NAMALWA (cell line): ENCODE measurements around the gene KRTAP12-2.
"Not testable (repeated sequence)": the region's sequence is repeated elsewhere in the genome, so short reads cannot be mapped to it uniquely, and the experiment has no call there.

Experiments used
- DNase-seq: peaks from one replicate; pipeline ENCODE4 v3.0.0-alpha.2; 2015; ENCODE audit warnings: low spot score

KRTAP12-2 gene

DNA sequence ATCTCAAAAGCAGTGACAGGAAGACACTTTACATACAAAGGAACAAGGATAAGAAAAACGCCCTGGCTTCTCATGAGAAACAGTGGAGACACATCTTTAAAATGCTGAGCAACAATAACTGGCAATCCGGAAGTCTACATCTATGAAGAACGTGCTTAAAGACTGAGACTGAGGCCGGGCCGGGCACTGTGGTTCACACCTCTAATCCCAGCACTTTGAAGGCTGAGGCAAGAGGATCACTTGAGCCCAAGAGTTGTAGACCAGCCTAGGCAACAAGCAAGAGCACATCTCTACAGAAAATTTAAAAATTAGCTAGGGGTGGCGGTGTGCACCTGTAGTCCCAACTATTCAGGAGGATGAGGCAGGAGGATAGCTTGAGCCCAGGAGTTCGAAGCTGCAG, 17.4 kb upstream of the KRTAP12-2 start:
- DNase-seq = no peak

DNA sequence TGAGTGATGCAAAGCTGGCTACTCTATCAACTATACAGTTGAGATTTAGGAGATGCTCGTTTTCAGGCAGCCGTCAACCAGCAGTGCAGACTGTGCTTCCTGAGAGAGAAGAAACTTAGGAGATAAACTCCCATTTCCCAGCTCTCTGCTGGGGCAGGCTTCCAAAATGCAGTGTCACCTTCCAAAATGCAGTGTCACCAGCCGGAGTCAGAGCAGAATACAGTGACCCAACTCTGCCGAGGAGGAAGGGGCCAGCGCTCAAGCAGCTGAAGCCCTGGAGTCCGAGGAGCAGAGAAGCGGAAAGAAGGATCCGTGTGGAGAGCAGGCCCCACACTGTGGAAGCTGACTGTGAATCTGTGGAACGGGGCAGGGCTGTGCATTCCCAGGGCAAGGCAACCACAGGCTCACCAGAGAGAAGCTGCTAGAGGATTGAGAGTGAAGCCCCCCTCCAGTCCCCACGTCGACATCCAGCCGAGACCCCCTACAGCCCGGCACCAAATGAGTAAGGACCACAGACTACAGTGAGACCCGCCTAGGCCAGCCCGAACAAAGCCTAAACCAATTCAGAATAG, 15.9 kb upstream of the KRTAP12-2 start:
- no peak for DNase-seq

DNA sequence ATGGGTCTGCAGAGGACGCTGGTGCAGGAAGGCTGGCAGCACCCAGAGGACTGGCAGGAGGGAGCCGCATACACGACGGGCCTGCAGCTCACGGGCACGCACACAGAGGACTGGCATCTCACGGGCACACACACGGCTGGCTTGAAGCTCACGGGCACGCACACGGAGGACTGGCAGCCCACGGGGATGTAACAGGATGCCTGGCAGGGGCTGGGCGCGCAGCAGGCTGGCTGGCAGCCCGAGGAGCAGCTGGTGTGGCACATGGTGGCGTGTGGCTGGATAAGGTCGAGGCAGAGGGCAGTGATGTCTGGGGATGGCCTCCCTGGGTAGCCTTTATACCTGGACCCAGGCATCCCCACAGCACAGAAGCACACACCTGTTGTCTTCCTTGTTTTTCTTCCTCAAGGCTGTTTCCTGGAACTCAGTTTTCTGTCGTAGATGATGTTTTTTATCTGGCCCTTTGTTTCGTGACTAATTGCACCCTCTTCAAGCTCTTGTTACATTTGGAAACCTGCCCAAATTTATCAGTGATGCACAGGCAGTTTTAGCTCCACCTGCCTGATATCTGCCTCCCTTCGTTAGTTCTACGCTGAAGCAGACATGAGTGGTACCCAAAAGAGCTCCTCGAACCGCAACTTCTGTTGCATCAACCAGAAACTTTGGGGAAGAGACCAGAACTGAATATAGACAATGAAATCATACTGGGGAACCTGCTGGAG, 15.3 kb upstream of the KRTAP12-2 start, which contains the start of gene KRTAP12-1:
KRTAP12-1 (minus strand) TSS at position 303 of the 719 bp plus-strand sequence; CDS start at position 263, 40 bp downstream.
- no peak for DNase-seq

DNA sequence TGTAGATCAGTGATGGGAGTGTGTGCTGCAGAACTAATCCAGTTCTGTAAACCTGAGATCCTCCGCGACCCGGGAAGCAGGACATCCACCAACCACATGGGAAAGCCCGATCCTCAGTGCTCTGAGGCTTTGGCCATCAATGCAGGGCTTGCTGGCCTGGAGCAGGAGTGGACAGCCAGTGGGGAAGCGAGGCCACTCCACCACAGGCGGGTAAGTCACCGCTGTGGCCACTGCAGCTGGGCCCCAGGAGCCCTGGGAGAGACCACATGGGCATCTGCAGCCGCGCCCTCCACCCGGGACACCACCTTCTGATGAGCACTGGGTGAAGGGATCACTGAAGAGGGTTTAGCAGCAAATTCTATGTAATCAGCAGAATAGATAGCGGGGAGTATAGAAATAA, 14.4 kb upstream of the KRTAP12-2 start:
- DNase-seq = no peak

DNA sequence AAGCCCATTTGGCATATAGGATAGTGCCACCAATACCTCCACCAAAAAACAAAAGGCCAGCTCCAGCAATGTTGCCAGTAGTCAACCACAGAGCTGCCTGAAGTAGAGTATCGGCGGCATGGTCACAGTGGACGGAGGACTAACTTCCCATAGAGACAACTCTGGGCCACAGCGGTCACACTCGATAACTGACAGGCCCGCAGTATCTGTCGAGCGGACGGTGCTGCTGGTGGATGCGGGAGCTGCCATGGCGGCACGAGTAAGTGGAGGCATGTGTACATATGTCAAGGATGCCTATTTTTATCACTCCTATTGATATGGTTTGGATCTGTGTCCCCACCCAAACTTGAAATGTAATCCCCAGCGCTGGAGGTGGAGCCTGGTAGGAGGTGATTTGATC, 11.2 kb upstream of the KRTAP12-2 start:
- DNase-seq = no peak

DNA sequence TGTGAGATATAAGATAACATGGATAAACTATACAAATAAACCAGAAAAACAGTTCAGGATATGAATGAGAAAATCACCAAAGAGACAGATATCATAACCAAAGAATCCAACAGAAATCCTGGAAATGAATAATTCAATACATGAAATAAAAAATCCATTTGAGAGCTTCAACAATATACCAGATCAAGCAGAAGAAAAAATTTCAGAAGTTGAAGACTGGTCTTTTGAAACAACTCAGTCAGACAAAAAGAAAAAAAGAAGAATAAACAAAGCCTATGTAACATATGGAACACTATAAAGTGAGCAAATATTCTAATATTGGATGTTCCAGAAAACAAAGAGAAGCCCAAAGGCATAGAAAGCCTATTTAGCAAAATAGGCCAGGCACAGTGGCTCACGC, 5.2 kb upstream of the KRTAP12-2 start:
- no peak for DNase-seq

DNA sequence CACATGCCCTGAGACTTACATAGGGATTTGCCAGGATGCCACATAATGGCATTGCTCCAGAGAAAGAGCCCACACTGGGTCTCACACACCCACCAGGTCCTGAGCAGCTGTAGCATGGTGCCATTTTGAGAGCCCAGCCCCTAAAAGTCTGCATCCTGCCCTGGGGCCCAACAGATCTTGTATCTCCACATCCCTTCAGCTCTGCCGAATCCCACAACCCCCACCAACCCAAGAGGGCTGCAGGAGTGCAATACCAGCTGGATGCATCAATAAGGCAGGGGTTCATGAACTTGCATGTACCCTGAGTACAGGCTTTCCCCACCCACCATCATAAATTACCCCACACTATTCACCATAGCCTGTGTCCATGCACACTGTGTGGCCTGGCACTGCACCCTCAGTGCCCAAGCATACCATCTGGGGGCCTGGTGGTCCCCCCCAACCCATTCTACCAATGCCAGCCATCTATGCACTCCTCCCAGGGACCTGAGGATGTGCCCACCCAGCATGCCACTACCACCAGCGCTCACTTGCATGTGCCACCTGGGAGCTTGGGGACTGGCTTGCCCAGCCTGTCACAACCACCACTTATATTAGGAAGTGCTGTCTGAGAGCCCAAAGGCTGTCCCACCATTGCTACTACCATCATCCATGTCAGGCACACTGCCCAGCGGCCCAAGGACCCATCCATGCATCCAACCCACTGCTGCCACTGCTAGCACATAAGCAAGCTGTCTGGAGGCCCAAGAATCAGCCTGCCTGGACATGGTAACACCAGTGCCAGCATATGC, 4.1 kb upstream of the KRTAP12-2 start:
- no peak for DNase-seq

DNA sequence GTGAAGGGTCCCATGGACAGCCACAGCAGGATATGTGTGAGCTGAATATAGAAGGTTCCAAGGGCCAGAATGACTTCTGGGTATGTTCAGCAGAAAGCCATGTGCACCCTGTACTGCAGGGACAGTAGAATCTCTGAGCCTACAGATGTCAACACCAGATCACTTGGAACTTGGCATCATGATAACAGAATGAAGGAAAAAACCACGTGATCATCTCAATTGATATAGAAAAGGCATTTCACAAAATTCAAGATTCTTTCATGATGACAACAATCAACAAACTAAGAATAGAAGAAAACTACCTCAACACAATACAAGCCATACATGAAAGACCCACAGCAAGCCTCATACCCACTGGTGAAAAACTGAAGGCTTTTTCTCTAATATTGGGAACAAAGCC, 885 bp upstream of the KRTAP12-2 start:
- DNase-seq = no peak

DNA sequence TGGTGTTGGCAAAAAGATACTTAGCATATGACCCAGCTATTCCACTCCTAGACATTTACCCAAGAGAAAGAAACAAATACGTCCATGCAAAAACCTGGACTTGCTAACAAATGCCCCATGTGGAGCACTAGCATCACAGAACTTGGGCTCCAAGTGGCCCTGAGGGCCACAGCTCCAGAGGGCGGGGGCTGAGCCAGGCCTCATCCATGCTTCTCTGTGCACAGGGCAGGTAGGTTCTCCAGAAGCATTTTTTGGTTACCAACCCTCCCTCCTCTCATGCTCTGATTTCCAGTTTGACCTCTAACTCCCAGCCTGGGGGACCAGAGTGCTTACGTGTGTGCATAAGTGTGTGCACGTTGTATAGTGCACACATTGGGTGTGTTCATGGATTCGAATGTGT, 2.0 kb downstream of the KRTAP12-2 start:
- DNase-seq = no peak

DNA sequence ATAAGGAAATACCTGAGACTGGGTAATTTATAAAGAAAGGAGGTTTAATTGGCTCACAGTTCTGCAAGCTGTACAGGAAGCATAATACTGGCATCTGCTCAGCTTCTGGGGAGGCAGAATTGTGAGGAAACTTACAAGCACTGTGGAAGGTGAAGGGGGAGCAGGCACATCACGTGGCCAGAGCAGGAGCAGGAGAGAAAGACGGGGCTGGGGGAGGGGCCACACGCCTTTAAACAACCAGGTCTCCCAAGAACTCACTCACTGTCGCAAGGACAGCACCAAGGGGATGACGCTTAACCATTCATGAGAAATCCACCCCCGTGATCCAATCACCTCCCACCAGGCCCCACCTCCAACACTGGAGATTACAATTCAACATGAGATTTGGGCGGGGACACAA, 5.2 kb downstream of the KRTAP12-2 start:
- not testable (repeated sequence) for DNase-seq

DNA sequence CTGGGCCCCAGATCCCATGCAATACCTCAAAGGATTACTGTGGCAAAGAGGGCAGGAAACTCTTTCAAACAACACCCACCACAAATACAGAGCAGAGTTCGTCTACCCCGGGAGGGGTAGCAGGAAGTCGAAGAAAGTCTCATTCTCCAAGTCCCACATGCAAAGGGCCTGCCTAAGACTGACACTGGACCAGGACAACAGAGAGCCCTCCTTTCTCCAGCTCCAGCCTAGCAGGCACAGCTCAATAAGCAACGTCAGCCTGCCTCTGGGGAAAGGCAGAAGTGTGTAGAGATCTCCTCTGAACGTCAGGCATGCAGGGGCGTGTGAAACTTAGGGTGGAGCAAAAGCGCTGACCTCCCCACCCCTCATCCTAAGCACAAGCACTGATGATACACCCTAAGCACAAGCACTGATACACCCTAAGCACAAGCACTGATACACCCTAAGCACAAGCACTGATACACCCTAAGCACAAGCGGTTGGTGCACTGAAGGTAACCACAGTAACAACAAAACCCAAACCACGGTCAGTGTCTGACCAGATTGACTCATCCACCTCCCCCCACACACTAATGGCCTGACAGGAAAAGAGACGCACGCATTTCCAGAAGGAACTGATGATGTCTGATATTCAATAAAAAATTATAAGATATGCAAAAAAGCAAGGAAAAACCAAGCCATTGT, 7.7 kb downstream of the KRTAP12-2 start:
- DNase-seq = no peak

DNA sequence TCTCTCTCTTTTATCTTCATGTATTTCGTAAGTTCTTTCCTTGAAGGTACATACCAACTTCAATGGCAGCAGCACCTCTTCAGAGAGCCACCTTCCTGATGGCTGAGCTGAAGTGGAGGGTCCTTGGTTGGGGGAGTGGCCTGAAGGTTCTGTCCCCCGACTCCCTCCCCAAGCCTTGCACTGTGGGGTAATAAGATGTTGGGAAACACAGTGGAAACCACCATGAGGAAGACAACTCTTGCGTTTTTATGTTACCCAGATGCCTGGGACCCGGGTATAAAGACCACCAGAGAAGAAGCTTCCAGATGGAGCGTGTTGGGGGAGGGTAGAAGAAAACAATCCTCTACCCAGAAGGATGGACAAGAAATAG, 8.2 kb downstream of the KRTAP12-2 start:
- no peak for DNase-seq

DNA sequence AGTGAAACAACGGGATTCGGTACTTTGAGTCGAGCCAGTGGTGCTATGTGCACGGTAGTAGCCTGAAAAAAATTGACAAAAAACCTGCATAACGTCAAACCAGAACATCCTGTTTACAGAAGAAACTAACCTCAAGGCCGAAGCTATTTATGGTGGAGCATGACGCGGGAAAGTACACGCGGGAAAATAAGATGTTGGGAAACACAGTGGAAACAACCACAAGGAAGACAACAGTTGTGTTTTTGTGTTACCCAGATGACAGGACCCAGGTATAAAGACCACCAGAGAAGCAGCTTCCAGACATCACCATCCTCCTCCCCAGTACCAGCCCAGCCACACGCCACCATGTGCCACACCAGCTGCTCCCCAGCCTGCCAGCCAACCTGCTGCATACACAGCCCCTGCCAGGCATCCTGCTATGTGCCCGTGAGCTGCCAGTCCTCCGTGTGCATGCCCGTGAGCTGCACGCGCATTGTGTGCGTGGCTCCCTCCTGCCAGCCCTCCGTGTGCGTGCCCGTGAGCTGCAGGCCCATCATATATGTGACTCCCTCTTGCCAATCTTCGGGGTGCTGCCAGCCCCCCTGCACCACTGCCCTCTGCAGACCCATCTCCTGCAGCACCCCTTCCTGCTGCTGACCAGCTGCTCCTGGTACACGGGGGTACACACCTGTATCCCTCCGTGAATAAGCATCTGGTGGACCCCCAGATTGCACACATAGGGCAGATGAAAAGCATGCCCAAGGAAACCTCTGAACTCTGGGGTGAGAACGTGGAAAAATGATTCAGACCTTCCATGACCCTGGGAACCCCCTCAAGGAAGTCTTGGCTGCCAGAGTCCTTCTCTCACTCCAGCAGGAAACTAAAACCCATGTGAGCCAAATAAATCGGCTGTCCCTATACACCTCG, 8.8 kb downstream of the KRTAP12-2 start, which contains the start of gene KRTAP12-3:
KRTAP12-3 (plus strand) TSS at position 298 of the 906 bp plus-strand sequence; CDS start at position 346, 48 bp downstream.
- no peak for DNase-seq

DNA sequence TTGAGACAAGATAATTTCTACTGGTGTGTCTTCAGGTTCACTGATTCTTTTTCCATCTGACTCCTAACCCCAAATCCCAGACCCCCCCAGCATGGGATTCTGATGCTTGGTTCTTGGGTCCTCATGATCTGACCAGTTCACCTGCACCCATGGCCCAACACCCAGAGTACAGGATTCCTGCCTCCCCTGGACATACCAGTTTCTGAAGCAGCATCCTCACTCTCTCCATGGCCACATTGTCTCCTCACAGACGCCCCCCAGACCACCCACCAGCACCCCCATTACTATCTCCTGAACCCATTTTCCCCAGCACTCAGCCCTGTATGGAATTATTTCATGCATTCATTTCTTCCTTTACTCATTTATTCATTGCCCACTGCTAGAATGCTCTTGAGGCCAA, 9.9 kb downstream of the KRTAP12-2 start:
- no peak for DNase-seq

DNA sequence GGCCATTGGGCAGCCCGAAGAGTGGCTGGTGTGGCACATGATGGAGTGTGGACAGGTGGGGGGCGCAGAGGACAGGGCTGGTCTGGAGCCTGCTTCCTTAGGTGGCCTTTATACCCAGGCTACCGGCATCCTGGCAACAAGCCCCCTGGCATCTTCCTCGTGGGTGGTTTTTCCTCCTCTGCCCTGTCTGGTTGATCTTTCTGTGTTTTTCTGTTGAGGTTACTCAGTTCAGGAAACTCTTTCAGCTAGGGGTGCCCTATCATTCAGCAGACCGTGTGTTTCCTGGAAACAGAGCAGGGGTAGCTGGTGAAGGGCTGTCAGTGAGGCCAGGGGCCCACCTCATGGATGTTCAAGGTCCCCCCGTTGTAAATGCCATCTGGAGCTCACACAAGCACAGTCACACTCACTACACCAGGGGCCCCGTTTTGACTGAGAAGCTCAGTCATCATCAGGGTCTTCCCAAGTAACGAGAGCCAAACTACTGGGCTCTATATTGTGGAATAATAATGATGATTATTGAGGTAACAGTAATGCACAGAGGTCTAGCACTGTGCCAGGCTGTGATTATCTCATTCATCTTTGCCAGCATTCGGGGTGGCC, 12.1 kb downstream of the KRTAP12-2 start, which contains the start of gene KRTAP12-4:
KRTAP12-4 (minus strand) TSS at position 84 of the 600 bp plus-strand sequence; CDS start at position 39, 45 bp downstream.
- no peak for DNase-seq

DNA sequence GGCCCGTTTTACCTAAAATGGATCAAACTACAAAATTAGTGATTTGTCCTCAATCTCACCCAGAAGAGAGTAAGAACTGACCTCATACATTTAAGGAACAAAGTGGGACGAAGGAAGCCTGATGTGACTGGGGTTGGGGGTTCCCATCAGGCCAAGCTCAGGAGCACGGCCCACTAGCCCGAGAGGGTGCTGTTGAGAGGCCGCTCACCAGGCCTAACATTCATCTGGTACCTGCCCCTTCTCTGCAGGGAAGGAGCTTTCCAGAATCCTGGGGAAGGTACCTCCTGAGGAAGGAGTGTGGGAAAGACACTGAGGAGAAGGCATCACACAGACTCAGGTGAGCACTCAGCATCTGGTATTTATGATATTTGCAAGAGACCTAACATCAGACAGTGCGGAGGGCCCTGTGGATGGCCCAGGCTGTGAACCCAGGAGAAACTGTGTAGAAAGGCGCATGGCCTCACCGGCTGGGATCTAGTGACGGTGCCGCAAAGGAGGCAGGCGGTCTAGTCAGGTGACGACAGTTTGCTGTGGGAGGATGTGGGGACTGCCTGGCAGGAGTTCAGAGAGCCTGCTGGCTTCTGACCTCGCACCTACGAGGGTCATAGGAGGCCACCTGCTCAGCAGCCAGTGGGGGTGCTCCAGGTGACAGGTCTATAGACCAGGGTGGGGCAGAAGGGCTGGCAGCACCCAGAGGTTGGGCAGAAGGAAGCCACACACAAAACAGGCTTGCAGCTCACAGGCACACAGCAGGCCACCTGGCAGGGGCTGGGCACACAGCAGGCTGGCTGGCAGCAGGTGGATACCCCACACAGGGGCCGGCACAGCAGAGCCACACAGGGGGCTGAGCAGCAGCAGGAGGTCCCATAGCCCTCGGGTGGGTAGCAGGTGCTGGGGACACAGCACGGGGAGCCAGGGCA, 12.8 kb downstream of the KRTAP12-2 start:
- DNase-seq = no peak

DNA sequence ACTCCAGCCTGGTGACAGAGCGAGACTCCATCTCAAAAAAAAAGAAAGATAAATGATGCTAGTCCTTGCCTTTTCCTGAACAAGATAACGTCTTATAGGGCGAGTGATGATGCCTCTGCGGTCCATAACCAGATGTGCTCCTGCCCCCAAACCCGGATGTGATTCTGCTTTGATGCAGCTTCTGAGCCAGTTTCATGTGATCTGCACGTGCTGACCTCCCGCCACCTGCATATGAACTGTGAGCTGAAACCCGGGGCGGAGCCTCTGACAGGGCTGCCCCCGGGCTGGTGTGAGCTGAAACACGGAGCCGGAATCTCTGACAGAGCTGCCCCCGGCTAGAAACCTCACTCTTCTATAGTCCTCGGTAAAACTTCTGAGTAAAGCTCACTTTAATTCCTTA, 13.6 kb downstream of the KRTAP12-2 start:
- DNase-seq = peak; percentile 43

DNA sequence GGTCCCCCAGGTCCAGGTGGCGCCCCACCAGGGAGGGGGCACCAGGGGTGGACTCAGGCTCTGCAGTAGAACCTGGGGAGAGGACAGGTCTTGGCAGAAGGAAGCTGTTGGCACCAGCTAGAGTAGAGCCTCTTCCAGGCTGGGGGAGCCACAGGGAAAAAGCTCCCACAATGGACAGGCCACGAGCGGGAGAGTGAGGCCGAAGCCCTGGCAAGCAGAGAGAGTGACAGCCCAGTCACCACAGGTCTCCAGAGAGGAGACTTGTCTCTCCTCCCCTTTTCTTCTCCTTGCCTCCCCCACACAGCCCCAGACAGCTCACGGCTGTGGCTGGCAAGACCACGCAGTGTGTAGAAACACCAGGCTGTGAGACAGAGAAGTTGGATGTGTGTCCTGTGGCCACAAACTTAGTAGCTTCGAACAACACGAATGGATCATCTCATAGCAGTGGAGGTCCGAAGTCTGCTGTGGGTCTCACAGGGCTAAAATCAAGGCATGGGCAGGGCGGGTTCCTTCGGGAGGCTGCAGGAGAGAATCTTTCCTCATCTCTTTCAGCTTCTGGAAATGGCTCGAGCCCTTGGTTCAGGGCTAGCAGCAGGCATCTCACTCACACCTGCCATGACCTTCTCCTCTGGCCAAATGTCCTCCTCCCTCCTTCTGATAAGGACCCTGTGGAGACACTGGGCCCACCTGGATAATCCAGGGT, 15.6 kb downstream of the KRTAP12-2 start:
- no peak for DNase-seq
